NT2/D1 (cell line): Measurements from ENCODE around the gene RTP3.

Experiments used
- SUZ12 ChIP-seq: IDR thresholded peaks from 2 replicates; pipeline ENCODE4 v1.6.1; 2011; ENCODE audit not compliant: insufficient read length, insufficient read depth; ENCODE audit errors: extremely low read depth
- ZNF274 ChIP-seq: IDR thresholded peaks from 2 replicates; pipeline ENCODE4 v1.6.1; 2011; ENCODE audit warnings: mild to moderate bottlenecking, low read depth, low read length

DNA sequence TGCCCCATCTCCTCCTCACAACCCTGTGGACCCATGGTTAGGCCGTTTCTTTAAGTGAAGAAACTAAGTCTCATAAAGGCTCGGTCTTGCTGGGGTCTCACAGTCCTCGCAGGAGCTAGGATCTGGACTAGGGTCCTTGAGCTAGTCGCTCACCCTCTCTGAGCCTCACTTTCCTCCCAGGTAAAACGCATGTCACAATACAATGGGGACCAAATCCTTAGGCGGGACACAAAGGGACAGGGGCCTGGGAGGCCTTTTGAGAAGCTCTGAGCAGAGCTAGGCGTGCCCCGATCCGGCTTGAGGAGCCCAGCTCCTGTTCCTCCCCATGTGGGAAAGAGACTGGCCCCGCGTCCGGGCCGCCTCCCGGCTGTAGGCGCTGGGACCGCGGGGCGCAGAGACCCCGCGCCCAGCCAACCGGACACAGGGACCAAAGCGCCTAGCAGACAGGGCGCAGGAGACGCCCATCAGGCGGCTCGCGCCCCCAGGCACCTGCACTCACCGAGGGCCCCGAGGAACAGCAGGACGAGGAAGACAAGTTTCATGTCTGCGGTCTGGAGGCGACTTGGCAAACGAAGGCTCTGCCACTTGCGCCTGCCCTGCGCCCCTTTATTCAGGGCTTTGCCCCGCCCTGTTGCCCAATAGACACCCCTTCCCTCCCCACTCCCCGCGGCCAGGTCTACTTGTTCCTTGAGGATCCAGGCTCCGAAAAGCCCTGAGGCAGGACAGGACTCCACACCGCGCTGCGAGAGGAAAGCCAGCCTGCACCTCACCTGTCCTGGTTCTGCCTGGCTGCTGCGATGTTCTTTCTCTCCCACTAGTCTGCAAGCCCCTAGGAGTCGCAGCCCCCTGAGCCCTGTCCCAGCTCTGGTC lies 33.2 kb upstream of the RTP3 start, which contains the start of gene LTF:
- TF ChIP-seq ZNF274 (no peak), SUZ12 (no peak)
